ENCODE data around the gene SERPINB5.

GRCh38 chr18:63511285-63511684, 34.5 kb downstream of the SERPINB5 start:
- TF ChIP-seq CTCF (IDR thresholded peaks at IDR 0.05; ENCODE audit: low read depth, low read length, poor library complexity, severe bottlenecking) = peak; percentile 33
- no peak for TF ChIP-seq EZH2phosphoT487 (IDR thresholded peaks at IDR 0.05; ENCODE audit: borderline replicate concordance, low read length)

All from DOHH2 (cell line).